Measurements from ENCODE around the gene RAB11FIP3. TPM values are rescaled to one million over a fixed set of nuclear protein-coding genes. Genes with fewer than 3 reads are reported as not detected.
A peak's percentile ranks its signal among the peaks of the same experiment; 100 is the strongest.

The RAB11FIP3 gene
- total RNA-seq, 1 donor from 2014 or later, result 34.9 TPM

GRCh38 chr16:556474-557173 lies 131.2 kb downstream of the RAB11FIP3 start:
- no peak for DNase-seq

- DNase-seq, result no peak
Measured at GRCh38 chr16:557463-558297, 132.2 kb downstream of the RAB11FIP3 start.

DNA sequence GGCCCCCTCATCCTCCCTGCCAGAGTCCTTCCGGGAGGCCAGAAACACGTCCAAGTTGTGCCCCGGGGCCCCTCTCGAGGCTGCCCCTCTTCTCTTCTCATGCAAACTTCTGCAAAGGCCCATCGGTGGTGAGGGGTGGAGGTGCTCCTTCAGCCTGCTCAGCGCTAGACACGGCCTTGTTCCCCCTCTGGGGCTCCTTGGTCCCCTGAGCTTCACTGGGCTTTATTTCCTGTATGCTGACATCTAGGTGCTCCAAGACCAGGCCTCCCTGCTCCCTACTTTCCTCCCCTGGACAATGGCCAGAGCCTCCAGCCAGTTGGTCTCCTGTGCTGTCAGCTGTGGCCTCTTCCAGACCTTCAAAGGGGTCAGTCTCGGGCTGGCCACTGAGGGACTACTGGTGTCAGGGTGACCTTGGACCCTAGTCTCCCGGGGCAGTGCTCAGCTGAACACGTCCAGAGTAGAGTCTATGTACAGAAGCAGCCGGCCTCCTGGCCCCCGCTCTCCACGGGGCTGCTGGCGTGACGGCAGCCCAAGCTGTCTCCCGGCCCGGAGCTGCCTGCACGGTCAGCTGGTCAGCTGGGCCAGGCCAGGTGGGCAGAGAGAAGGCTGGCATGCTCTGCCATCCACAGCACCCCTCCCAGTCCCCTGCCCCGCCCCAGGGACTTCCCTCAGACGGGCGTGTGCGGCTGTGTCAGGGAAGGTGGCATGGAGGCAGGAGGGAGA lies 133.0 kb downstream of the RAB11FIP3 start:
- no peak for DNase-seq

- no peak for DNase-seq
Measured at GRCh38 chr16:559021-559380, 133.6 kb downstream of the RAB11FIP3 start.

DNA sequence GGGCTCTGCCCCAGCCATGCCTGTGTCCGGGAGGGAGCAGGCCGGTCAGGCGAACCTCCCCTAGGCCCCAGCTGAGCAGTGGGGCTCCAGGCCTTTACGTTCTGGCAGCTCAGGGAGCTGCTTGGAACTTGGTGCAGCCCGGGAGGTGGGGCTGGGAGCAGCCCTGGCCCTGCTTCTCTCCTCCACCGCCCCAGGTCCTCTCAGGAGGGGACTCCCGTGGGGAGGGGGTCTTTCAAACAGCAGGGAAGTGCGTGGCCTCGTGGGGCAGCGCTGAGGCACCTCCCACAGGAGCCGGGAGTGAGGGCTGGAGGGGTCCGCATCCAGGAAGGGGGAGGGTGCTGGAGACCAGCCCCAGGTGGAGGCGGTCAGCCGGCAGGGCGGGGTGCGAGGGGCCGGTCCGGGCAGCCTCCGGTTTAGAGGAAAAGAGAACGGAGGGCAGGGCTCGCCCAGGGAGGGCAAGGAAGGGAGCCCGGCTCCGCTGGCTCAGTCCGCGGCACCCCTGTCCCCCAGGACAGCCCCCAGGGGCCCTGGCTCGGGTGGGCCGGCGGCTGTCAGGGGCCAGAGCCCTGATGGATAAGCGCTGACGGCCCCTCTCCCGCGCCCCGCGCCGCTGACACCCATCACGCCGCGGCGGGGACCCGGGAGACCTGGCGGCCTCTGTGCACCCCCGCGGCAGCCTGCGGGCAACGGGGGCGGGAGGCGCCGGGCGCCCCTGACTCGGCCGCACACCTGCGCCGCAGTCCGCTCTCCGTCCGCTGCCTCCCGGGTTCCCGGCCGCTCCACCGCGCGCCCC lies 134.2 kb downstream of the RAB11FIP3 start:
- DNase-seq, result no peak

GRCh38 chr16:560204-560700 lies 134.8 kb downstream of the RAB11FIP3 start, which contains the start of gene PRR35:
PRR35 (plus strand) TSS chr16:560394; CDS start chr16:563295, 2,901 bp downstream.
- no peak for DNase-seq

GRCh38 chr16:560701-561412 lies 135.4 kb downstream of the RAB11FIP3 start:
- no peak for DNase-seq

GRCh38 chr16:561413-561794 lies 136.0 kb downstream of the RAB11FIP3 start:
- DNase-seq, result no peak

DNA sequence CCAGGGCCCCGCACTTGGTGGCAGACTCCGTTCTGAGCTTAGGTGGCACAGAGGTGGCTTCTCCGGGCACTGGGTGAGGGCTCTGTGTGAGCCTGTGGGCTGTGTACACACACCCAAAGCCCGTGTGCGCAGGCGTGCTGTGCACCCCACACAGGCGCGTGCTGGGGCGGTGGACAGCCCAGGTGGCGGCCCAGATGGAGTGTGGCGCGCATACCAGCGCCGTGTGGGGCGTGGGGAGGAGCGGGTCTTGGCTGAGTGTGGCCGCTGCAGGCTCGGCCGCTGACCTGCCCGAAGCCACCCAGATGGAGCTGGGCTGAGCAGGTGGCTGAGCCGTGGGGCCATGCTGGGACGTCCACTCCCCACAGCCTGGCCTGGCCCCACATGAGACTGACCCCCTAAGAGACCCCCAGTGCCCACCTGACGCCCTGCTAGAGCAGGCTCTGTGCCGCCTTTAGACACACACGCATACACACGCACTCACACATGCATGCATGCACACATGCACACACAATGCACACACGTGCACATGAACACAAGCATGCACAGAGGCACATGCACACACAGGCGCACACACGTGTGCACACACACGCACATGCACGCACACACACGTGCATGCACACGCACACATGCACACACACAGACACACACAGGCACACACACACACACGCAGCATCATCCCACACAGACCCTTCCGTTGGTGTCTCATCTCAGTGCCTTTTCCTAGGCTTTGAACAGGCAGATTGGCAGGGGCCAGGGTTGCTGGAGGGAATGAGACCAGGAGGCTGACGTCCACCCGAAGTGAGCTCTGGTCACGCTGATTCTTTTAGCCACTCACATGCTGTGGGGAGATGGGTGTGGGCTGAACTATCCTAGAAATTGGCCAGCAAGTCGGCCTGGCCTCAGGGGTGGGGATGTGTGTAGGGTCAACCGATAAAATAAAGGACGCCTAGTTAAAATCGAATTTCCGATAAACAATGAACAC lies 136.8 kb downstream of the RAB11FIP3 start:
- DNase-seq, result no peak

DNA sequence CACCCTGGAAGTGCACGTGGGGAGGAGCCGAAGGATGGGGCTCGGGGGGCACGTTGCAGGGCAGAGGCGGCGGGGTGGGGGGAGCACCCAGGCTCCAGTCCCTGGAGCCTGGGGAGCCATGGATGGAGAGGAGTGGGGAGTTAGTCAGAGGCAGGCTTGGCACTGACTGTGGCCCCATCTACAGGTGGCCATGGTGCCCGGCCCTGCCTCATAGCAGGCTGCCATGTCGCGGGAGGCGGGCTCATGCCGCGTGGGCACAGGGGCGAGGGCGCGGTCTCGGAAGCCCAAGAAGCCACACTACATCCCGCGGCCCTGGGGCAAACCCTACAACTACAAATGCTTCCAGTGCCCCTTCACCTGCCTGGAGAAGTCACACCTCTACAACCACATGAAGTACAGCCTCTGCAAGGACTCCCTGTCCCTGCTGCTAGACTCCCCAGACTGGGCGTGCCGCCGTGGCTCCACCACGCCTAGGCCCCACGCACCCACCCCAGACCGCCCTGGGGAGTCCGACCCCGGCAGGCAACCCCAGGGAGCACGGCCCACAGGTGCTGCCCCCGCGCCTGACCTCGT lies 137.7 kb downstream of the RAB11FIP3 start:
- DNase-seq, result no peak

DNA sequence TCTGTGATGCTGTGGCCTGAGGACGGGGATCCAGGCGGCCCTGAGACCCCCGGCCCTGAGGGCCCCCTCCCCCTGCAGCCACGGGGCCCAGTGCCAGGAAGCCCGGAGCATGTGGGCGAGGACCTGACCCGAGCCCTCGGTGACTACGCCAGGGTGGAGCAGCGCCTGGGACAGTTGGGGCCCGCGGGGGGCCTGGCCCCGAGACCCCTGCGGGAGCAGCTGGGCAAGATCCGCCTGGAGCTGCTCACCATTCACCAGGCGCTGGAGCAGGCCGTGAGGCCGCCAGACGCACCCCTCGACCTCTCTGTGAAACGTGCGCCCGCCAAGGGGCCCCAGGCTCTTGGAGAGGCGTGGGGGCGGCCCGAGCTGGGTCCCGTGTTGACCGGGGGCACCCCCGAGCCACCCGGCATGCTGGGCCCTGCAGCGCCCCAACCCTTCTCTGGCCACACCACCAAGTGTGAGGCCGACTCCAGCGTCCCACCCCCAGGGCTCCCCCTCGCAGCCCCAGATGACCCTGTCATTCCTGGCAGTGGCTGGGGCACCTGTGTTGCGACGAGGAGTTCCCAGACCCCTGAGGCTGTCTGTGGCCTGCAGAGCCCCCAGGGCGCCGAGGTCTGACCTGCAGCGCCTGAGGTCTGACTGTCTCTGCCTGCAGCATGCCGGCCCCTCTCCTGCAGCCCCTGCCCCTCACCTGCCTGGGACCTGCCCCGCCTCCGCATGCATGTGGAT lies 139.4 kb downstream of the RAB11FIP3 start:
- no peak for DNase-seq

GRCh38 chr16:565419-566330 lies 140.2 kb downstream of the RAB11FIP3 start:
- DNase-seq, result no peak

- DNase-seq, result peak; percentile 80
Measured at GRCh38 chr16:566475-567372, 141.3 kb downstream of the RAB11FIP3 start, which contains the start of gene NHLRC4. NHLRC4 (plus strand) TSS chr16:567005; CDS start chr16:568048, 1,043 bp downstream.

GRCh38 chr16:567373-568256 lies 142.2 kb downstream of the RAB11FIP3 start:
- DNase-seq, result no peak

GRCh38 chr16:568401-569258 lies 143.2 kb downstream of the RAB11FIP3 start:
- no peak for DNase-seq

Data from dermis blood vessel endothelial cell (primary cell).